Activated CD4-positive, alpha-beta T cell treated with anti-CD3 and anti-CD28 coated beads, Interleukin-2, amount 10 ng/mL, durations not matched to agents 24 days and 14 days (primary cell): ENCODE results near the gene N4BP3. TPM values are rescaled to one million over a fixed set of nuclear protein-coding genes. Genes with fewer than 3 reads are reported as not detected.
A peak's percentile ranks its signal among the peaks of the same experiment; 100 is the strongest.

Source experiments
- DNase-seq: peaks from one replicate; pipeline ENCODE4 v3.0.0; 2022
- H3K27ac Mint-ChIP-seq: one replicate; pipeline ENCODE4 v1.8.0; 2022; ENCODE audit warnings: mild to moderate bottlenecking, mixed read lengths
- H3K27me3 Mint-ChIP-seq: one replicate; pipeline ENCODE4 v1.8.0; 2022; ENCODE audit warnings: mixed read lengths
- H3K36me3 Mint-ChIP-seq: one replicate; pipeline ENCODE4 v1.8.0; 2022; ENCODE audit warnings: low read depth, mild to moderate bottlenecking, mixed read lengths
- H3K4me1 Mint-ChIP-seq: one replicate; pipeline ENCODE4 v1.8.0; 2021; ENCODE audit warnings: mixed read lengths
- H3K4me3 Mint-ChIP-seq: one replicate; pipeline ENCODE4 v1.8.0; 2022; ENCODE audit warnings: mild to moderate bottlenecking, moderate library complexity, mixed read lengths
- H3K9me3 Mint-ChIP-seq: one replicate; pipeline ENCODE4 v1.8.0; 2021; ENCODE audit warnings: mixed read lengths
- intact Hi-C: fragments of 100-400 bp; cut with micrococcal nuclease; formaldehyde crosslinking; loops from one replicate; pipeline ENCODE4 v1.15.1; 2023
- total RNA-seq: library from RNA; stranded (reverse); gene quantifications from 2 replicates; pipeline ENCODE4 v1.2.3, GENCODE V29; 2022

Gene N4BP3
- total RNA-seq, 1 donor from 2014 or later = 3.3 TPM

DNA sequence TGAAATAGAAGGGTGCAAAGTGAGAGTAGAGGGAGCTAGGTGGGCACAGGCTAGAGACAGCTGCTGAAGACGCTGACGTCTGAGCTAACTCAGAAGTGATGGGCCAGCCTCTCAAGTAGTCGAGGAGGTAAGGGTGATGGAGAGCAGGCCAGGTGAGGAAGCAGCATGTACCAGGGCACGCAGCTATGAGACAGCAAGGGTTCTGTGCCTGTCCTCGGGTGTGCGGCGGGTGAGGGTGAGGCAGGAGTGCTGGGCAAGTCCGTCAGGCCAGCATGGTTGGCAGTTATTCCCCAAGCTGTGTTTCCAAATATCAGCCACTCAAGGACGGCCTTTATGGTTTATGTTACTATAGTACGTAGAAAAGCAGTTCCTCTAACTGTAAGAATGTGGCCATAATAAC is 23.7 kb downstream of the N4BP3 start:
- H3K9me3 Mint-ChIP-seq = no peaks in the 10 kb centered on the region
- H3K27me3 Mint-ChIP-seq = no peaks in the 10 kb centered on the region
- DNase-seq = no peak
- peaks cover 40% of the 10 kb centered on the region for H3K36me3 Mint-ChIP-seq
- H3K27ac Mint-ChIP-seq = no peak overlapping the region
- no peak overlapping the region for H3K4me3 Mint-ChIP-seq
- intact Hi-C loops = no loop called here
- peaks cover 8% of the 10 kb centered on the region for H3K4me1 Mint-ChIP-seq

DNA sequence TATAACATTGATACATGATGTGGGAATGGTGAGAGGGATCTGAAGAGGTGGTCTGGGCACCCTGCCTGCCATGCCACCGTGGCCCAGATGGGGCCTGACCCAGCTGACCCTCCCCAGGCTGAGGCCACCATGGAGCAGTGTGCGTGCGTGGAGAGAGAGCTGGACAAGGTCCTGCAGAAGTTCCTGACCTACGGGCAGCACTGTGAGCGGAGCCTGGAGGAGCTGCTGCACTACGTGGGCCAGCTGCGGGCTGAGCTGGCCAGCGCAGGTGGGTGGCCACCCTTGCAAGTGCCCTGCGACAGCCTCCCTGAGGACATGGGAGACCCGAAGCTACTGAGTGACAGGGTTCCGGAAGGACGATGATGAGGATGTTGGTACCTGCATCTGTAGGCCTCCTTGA is 24.7 kb downstream of the N4BP3 start:
- peaks cover 6% of the 10 kb centered on the region for H3K4me1 Mint-ChIP-seq

DNA sequence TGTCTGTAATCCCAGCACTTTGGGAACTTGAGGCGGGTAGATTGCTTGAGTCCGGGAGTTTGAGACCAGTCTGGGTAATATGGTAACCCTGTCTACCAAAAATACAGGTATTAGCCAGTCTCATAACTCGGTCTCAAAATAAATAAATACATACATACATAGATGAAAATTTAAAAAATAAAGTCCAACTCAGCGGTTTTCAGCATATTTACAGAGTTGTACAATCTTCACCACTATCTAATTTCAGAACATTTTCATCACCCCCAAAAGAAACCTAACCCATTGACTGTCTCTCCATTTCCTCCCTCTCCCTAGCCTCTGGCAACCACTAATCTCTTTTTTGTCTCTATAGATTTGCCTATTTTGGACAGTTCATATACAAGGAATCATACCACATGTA is 28.2 kb downstream of the N4BP3 start:
- no peak overlapping the region for H3K4me3 Mint-ChIP-seq

More for the DNA sequence above, 24.7 kb downstream of the N4BP3 start:
- no peaks in the 10 kb centered on the region for H3K9me3 Mint-ChIP-seq
- intact Hi-C loops = no loop called here
- H3K4me3 Mint-ChIP-seq = no peak overlapping the region
- peaks cover 42% of the 10 kb centered on the region for H3K36me3 Mint-ChIP-seq
- no peaks in the 10 kb centered on the region for H3K27me3 Mint-ChIP-seq
- no peak overlapping the region for H3K27ac Mint-ChIP-seq
- no peak for DNase-seq

DNA sequence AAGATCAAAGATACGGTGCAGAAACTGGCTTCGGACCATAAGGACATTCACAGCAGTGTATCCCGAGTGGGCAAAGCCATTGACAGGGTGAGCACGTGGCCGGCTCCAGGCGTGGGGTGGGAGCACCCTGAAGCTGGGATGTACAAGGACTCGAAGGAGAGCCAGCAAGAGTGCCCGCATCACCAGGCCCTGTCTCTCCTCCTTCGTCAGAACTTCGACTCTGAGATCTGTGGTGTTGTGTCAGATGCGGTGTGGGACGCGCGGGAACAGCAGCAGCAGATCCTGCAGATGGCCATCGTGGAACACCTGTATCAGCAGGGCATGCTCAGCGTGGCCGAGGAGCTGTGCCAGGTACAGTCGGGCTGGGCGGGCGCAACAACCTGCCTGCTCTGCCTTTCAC is 29.3 kb downstream of the N4BP3 start:
- Mint-ChIP-seq H3K4me1 (peaks cover 3% of the 10 kb centered on the region), H3K9me3 (no peaks in the 10 kb centered on the region), H3K4me3 (no peak overlapping the region), H3K36me3 (peaks cover 50% of the 10 kb centered on the region), H3K27me3 (no peaks in the 10 kb centered on the region), H3K27ac (no peak overlapping the region)
- intact Hi-C loops = no loop called here
- no peak for DNase-seq

More for the DNA sequence above, 28.2 kb downstream of the N4BP3 start:
- no peaks in the 10 kb centered on the region for H3K9me3 Mint-ChIP-seq
- no peaks in the 10 kb centered on the region for H3K27me3 Mint-ChIP-seq
- intact Hi-C loops = no loop called here
- peaks cover 3% of the 10 kb centered on the region for H3K4me1 Mint-ChIP-seq
- H3K36me3 Mint-ChIP-seq = peaks cover 44% of the 10 kb centered on the region
- no peak overlapping the region for H3K27ac Mint-ChIP-seq
- no peak for DNase-seq

DNA sequence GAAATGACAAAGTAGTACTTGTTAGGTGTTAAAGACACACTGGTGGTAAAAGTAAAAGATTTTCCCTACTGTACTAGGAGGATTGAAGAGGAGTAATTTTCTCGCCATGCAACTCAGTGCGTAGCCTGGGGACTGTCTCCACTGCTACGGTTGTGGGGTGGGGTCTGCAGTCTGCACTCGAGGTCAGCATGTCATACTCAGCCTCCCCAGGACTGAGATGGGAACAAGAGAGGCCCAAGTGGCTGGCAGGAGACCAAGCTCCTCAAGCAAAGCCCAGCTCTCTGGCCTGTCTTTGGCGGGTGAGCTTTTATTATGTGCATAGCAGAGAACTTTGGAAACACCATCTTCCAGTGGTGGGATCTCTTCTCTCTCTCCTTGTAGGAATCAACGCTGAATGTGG is 29.9 kb downstream of the N4BP3 start:
- no peaks in the 10 kb centered on the region for H3K9me3 Mint-ChIP-seq
- peaks cover 4% of the 10 kb centered on the region for H3K4me1 Mint-ChIP-seq
- no peak overlapping the region for H3K4me3 Mint-ChIP-seq
- no peak overlapping the region for H3K27ac Mint-ChIP-seq
- intact Hi-C loops = no loop called here
- DNase-seq = no peak
- H3K27me3 Mint-ChIP-seq = no peaks in the 10 kb centered on the region
- peaks cover 56% of the 10 kb centered on the region for H3K36me3 Mint-ChIP-seq

DNA sequence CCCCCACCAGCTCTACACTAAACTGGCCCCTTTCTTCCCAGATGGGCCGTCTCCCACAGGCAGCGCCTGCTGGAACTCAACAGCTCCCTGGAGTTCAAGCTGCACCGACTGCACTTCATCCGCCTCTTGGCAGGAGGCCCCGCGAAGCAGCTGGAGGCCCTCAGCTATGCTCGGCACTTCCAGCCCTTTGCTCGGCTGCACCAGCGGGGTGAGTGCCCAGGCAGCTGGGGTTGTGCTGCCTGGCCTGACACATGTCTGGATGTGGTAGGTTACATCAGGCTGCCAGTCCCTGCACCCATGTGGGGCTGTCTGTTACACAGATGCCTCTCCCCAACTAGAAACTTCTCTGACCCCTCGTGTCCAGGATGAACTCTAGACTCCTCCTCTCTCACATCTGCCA is 30.6 kb downstream of the N4BP3 start:
- Mint-ChIP-seq H3K27me3 (no peaks in the 10 kb centered on the region), H3K36me3 (peaks cover 59% of the 10 kb centered on the region), H3K4me3 (no peak overlapping the region), H3K9me3 (no peaks in the 10 kb centered on the region), H3K4me1 (peaks cover 9% of the 10 kb centered on the region), H3K27ac (peak overlapping the region; percentile 45)
- DNase-seq = no peak
- intact Hi-C loops = no loop called here

DNA sequence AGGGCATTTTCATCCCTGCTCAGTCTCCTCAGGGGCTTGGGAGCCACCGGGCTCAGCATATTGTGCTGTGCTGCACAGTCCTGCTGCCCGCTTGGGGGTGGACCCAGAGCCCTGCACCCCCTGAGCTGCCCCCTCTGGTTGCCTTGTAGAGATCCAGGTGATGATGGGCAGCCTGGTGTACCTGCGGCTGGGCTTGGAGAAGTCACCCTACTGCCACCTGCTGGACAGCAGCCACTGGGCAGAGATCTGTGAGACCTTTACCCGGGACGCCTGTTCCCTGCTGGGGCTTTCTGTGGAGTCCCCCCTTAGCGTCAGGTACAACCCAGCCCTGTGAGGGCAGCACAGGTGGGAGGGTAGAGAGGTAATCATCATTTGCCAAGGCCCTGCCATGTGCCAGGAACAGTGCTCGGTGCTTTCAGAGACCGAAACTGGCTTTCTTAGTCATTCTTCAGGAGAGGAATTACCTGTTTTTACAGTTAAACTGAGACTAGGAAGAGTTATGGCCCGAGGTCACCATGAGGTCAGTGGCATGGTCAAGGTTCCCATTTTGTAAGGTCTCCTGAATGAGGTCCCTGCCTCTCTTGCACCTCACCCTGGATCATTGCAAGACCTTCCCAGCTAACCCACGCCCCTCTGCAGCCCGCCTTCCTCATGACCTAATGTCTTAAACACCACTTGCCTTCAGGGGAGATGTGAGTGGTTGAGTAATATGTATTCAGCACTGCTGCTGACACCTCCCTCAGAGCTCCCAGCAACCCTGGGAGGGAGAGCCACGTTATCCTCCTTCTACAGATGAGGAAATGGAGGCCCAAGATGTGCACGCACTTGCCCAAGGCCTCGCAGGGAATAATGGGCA is 32.9 kb downstream of the N4BP3 start:
- Mint-ChIP-seq H3K9me3 (no peaks in the 10 kb centered on the region), H3K27me3 (no peaks in the 10 kb centered on the region), H3K36me3 (peaks cover 67% of the 10 kb centered on the region), H3K4me3 (no peak overlapping the region), H3K4me1 (peaks cover 31% of the 10 kb centered on the region), H3K27ac (peak overlapping the region; percentile 35)
- intact Hi-C loops = loop anchor here (1.0 kb wide), 1 partner anchor 70 kb away; no protein-coding TSS in a partner anchor
- DNase-seq = peak; percentile 91

DNA sequence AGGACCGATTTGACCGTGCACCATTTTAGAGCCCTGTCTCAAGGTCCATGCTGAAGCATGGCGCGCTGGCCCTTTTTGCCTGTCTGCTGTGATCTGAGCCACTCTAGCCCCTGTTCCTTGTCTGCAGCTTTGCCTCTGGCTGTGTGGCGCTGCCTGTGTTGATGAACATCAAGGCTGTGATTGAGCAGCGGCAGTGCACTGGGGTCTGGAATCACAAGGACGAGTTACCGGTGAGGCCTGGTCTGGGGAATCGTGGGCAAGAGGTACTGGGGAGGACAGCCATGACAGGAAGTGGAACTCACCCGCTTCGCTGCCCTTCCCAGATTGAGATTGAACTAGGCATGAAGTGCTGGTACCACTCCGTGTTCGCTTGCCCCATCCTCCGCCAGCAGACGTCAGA is 34.1 kb downstream of the N4BP3 start:
- Mint-ChIP-seq H3K9me3 (no peaks in the 10 kb centered on the region), H3K4me1 (peaks cover 40% of the 10 kb centered on the region), H3K4me3 (no peak overlapping the region), H3K27me3 (no peaks in the 10 kb centered on the region), H3K27ac (no peak overlapping the region), H3K36me3 (peaks cover 72% of the 10 kb centered on the region)
- intact Hi-C loops = no loop called here
- DNase-seq = no peak

DNA sequence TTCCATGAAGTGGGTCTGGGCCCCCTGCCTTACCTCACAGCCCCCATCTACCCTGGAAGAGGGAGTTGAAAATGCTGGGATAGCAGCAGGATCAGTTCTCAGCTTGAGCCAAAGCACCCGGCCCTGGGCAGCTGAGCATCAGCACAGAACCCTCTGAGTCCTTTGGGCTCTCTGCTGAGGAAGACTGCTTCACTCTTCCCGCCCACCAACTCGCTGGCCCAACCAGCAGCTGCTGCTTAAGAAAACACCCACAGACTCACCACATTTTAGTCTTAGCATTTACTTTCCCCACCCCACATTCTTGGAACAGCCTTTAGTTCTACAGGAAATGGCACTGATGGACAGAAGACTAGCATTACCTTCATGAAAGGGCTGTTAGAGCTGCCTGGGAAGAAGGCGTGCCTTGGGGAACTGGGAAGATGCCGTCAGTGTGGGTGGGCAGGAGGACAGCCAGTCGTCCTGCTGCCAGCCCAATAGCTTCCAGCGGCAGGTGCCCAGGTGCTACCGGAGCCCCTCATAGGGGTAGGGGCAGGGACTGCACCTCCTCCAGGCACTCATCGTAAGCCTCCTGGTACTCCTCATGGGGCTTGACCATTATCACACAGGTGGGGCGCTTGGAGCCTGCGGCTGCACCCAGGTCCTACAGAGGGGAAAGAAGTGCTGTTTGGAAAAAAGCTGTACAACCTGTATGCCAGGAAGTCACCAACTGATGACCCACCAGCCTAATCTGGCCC is 36.0 kb downstream of the N4BP3 start:
- intact Hi-C loops = no loop called here
- peak; percentile 68 for DNase-seq
- Mint-ChIP-seq H3K27ac (peak overlapping the region; percentile 79), H3K36me3 (peaks cover 67% of the 10 kb centered on the region), H3K4me3 (peak overlapping the region; percentile 49), H3K4me1 (peaks cover 51% of the 10 kb centered on the region), H3K27me3 (no peaks in the 10 kb centered on the region), H3K9me3 (no peaks in the 10 kb centered on the region)

DNA sequence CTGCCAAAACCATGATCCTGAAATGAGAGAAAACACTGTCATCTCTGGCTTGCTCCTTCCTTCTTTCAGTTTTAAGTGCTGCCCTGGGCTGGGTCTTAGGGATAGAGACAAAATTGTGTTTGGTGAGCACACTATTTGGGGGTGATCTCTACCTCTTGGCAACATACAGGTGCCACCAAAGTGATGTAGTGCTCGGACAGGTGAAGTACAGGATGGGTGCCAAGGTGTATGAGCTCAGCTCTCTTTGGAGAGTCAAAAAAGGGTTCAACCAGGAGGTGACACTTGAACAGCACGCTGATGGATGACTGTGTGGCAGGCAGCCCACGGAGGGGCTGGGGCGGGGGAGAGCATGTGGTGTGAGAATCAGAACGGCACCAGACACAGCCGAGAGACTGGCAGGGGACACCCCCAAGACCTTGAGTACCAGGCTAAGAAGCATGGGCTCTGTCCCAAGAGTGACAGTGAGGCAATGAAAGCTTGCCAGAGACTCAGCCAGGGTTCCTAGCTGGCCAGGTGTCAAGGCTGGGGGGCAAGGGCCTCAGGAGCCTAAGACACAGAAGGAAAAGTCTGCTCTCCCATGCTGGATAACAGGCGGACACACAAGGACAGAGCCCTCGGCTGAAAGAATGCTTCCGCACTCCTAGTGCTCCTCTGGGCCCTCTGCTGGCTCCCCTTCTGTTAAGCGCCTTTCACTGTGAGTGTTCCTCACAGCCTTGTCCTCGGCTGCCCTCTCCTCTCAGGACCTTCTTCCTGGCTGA is 37.8 kb downstream of the N4BP3 start:
- H3K27me3 Mint-ChIP-seq = no peaks in the 10 kb centered on the region
- H3K4me3 Mint-ChIP-seq = peak overlapping the region; percentile 60
- peaks cover 60% of the 10 kb centered on the region for H3K36me3 Mint-ChIP-seq
- intact Hi-C loops = no loop called here
- H3K9me3 Mint-ChIP-seq = no peaks in the 10 kb centered on the region
- DNase-seq = no peak
- H3K27ac Mint-ChIP-seq = peak overlapping the region; percentile 51
- peaks cover 51% of the 10 kb centered on the region for H3K4me1 Mint-ChIP-seq

DNA sequence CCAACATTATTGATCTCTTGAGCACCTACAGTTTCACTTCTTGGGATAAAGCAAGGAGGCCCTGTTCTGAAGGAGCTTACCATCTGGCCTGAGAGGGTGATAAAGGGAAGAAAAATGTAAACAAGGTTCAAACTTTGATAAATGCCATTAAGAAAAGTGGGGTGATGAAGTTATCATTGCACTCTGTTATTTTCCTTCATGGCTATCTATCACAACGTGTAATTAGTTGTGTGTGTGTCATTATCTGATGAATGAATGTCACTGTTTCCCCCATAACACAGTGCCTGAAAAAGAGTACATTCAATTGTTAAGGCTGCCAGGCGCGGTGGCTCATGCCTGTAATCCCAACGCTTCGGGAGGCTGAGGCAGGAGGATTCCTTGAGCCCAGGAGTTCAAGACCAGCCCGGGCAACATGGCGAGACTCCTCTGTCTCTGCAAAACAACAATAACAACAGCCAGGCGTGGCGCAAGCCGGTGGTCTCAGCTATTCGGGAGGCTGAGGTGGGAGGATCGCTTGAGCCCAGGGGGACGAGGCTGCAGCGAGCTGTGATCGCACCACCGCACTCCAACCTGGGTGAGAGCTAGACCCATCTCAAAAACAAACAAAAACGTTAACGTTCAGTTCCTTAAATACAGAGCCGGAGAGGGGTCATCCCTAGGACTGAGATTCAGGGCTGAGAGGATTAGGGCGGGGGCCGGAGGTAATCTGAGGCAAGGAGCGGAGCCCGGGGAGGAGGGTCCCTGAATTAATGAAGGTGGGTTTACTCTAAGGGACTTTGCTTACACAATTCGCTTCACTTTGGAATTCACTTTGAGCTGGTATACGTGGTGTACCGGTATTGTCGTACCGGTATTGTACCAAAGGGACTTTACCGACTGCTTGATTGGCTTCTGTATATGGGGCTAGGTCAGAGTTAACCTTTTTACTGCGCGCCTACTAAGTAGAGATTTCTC is 39.4 kb downstream of the N4BP3 start:
- Mint-ChIP-seq H3K9me3 (no peaks in the 10 kb centered on the region), H3K36me3 (peaks cover 46% of the 10 kb centered on the region), H3K4me3 (peak overlapping the region; percentile 97), H3K27ac (peak overlapping the region; percentile 91), H3K27me3 (no peaks in the 10 kb centered on the region), H3K4me1 (peaks cover 48% of the 10 kb centered on the region)
- intact Hi-C loops = loop anchor here (1.0 to 2.0 kb wide), 3 partner anchors 22 to 52 kb away; partner anchors contain the start of genes HNRNPAB, N4BP3 and RMND5B
- DNase-seq = no peak

DNA sequence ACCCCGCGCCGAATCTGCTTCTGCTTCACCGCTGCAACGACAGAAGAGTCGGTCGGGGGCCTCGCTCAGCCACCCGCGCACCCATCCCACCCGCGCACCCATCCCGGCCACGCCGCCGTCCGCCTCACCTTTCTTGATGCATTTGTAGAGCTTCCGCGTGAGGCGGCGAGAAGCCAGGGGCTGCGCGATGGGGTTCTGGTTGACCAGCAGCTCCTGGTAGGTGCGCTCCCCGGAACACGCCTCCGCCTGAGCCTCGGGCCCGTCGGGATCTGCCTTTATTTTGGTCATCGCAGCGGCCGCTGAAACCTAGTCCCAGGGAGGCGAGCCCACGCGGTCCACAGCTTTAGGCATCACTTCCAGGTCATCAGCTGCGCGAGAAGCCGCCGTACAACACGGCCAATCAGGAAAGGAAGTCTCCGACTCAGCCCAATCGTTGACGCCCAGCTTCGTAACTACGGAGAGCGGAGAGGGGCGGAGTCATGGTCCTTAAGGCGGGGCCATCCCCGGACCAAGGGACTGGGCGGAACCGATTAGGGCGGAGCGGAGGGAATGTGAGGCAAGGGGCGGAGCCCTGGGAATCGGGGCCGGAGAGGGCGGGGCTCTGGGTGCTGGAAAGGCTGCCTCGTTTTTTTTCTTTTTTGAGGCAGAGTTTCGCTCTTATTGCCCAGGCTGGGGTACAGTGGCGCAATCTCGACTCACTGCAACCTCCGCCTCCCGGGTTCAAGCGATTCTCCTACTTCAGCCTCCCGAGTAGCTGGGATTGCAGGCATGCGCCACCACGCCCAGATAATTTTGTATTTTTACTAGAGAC is 40.4 kb downstream of the N4BP3 start, which contains the start of gene NHP2:
Gene NHP2, minus strand, starts transcription at position 356 of the 811 bp plus-strand sequence. Its CDS starts 68 bp downstream, at position 288.
- intact Hi-C loops = loop anchor here (1.0 to 2.0 kb wide), 4 partner anchors 11 to 51 kb away; partner anchors contain the start of genes HNRNPAB, N4BP3 and RMND5B
- H3K27ac Mint-ChIP-seq = peak within 1 kb of the TSS; percentile 91
- no peaks in the 10 kb centered on the region for H3K27me3 Mint-ChIP-seq
- peak; percentile 100 for DNase-seq
- peaks cover 43% of the 10 kb centered on the region for H3K4me1 Mint-ChIP-seq
- peaks cover 37% of the 10 kb centered on the region for H3K36me3 Mint-ChIP-seq
- peak within 1 kb of the TSS; percentile 97 for H3K4me3 Mint-ChIP-seq
- H3K9me3 Mint-ChIP-seq = no peaks in the 10 kb centered on the region
